Endothelial cell of umbilical vein (primary cell): ENCODE data around the gene MECP2. TPM values are rescaled to one million over a fixed set of nuclear protein-coding genes. Genes with fewer than 3 reads are reported as not detected.

Experiments used
- BruUV-seq: library from RNA; stranded (reverse); fragments of 400-500 nt; replicated peaks from 2 replicates; lab custom pipeline; 2021; lab: Mats Ljungman, UMichigan
- CTCF ChIA-PET: fragments of 300-600, 350-600 bp; sonication (Branson Sonifier 250); formaldehyde crosslinking; loops from one replicate; lab custom pipeline; 2021; ENCODE audit warnings: antibody characterized with exemption, inconsistent platforms; lab: Charles Lee
- POLR2A ChIA-PET: fragments of 300-600, 350-600 bp; sonication (Branson Sonifier 250); formaldehyde crosslinking; loops from one replicate; lab custom pipeline; 2021; ENCODE audit warnings: antibody characterized with exemption, inconsistent platforms; lab: Charles Lee
- DNase-seq: peaks from one replicate; pipeline ENCODE4 v3.0.0-alpha.2; 2011; ENCODE audit warnings: low read depth, low spot score
- FAIRE-seq: peaks from 2 replicates; lab custom pipeline; 2011; peaks lifted over from hg19 to GRCh38; lab: Jason Lieb, UNC
- H2AFZ ChIP-seq: 2 replicates; pipeline ENCODE4 v1.6.0; 2012; ENCODE audit warnings: low read depth, low read length, control low read depth, inconsistent platforms
- H3K27ac ChIP-seq: 2 replicates; pipeline ENCODE4 v1.5.1; 2011; ENCODE audit warnings: low read depth, mild to moderate bottlenecking, control low read depth, low read length, moderate library complexity; ENCODE audit not compliant: insufficient read depth
- H3K27me3 ChIP-seq, 2 experiments: 2 replicates each; pipeline versions ENCODE4 v1.6.0 to v1.6.1; 2011; ENCODE audit warnings: low read length in 2 of 2, mixed read lengths in 1 of 2; ENCODE audit not compliant: control insufficient read depth in 2 of 2, insufficient read depth in 2 of 2
- H3K36me3 ChIP-seq, 2 experiments: 2 replicates in 1 of 2; 3 replicates in 1 of 2; pipeline ENCODE4 v1.5.1; 2011; ENCODE audit warnings: low read length in 2 of 2, mild to moderate bottlenecking in 1 of 2, moderate library complexity in 1 of 2; ENCODE audit not compliant: control insufficient read depth in 2 of 2, insufficient read depth in 2 of 2; ENCODE audit errors: extremely low read depth in 1 of 2
- H3K4me1 ChIP-seq: 3 replicates; pipeline ENCODE4 v1.5.1; 2011; ENCODE audit warnings: mild to moderate bottlenecking, low read length; ENCODE audit not compliant: control insufficient read depth, insufficient read depth; ENCODE audit errors: extremely low read depth
- H3K4me2 ChIP-seq: 2 replicates; pipeline ENCODE4 v1.6.1; 2011; ENCODE audit warnings: low read length, control low read depth, mixed read lengths; ENCODE audit not compliant: insufficient read depth
- H3K4me3 ChIP-seq, 3 experiments: fragments of 200-600 bp in 1 of 3; sonication (generic), shearing (Covaris generic) in 1 of 3; replicated peaks in 1 of 3; 2 replicates each; pipeline ENCODE4 v1.5.1; 2011 to 2016; ENCODE audit warnings: control low read depth in 3 of 3, low read length in 3 of 3, mild to moderate bottlenecking in 2 of 3, inconsistent platforms in 1 of 3, low read depth in 1 of 3, moderate library complexity in 1 of 3; ENCODE audit not compliant: insufficient read depth in 1 of 3
- H3K79me2 ChIP-seq: 2 replicates; pipeline ENCODE4 v1.6.0; 2012; ENCODE audit warnings: low read length, inconsistent platforms; ENCODE audit not compliant: control insufficient read depth, insufficient read depth
- H3K9ac ChIP-seq: replicated peaks from 2 replicates; pipeline ENCODE3; 2011; ENCODE audit warnings: low read length, control low read depth; ENCODE audit not compliant: insufficient read depth; ENCODE audit errors: extremely low read depth
- H3K9me1 ChIP-seq: replicated peaks from 3 replicates; pipeline ENCODE4 v1.6.0; 2011; ENCODE audit warnings: mild to moderate bottlenecking, low read length; ENCODE audit not compliant: control insufficient read depth, insufficient read depth; ENCODE audit errors: extremely low read depth
- H3K9me3 ChIP-seq: replicated peaks from 2 replicates; pipeline ENCODE4 v1.5.1; 2012; ENCODE audit warnings: low read length, inconsistent platforms; ENCODE audit not compliant: control insufficient read depth, insufficient read depth
- H4K20me1 ChIP-seq: replicated peaks from 2 replicates; pipeline ENCODE3; 2011; ENCODE audit warnings: mild to moderate bottlenecking, low read length; ENCODE audit not compliant: control insufficient read depth, insufficient read depth; ENCODE audit errors: extremely low read depth
- CTCF ChIP-seq, 2 donors: IDR thresholded peaks; 1 replicate in 1 of 2; 2 replicates in 1 of 2; pipeline ENCODE4 v1.5.1; 2011; ENCODE audit warnings: low read length in 2 of 2, mild to moderate bottlenecking in 2 of 2, moderate library complexity in 2 of 2, control low read depth in 1 of 2, inconsistent platforms in 1 of 2, low read depth in 1 of 2; ENCODE audit not compliant: insufficient read depth in 1 of 2; ENCODE audit errors: extremely low read depth in 1 of 2
- EZH2 ChIP-seq: IDR thresholded peaks from 2 replicates; pipeline ENCODE4 v1.6.1; 2012; ENCODE audit warnings: borderline replicate concordance, low read depth, mild to moderate bottlenecking, moderate library complexity, low read length, inconsistent platforms; ENCODE audit not compliant: severe bottlenecking
- FOS ChIP-seq: IDR thresholded peaks from 2 replicates; pipeline ENCODE4 v1.6.1; 2011; ENCODE audit warnings: mild to moderate bottlenecking, low read length, moderate library complexity, borderline replicate concordance; ENCODE audit not compliant: insufficient read depth
- GATA2 ChIP-seq: IDR thresholded peaks from 2 replicates; pipeline ENCODE4 v1.7.0; 2011; ENCODE audit warnings: low read depth, mild to moderate bottlenecking, moderate library complexity, mixed read lengths, low read length; ENCODE audit not compliant: insufficient read length, insufficient read depth
- JUN ChIP-seq: IDR thresholded peaks from 2 replicates; pipeline ENCODE4 v1.6.1; 2011; ENCODE audit warnings: borderline replicate concordance, low read depth; ENCODE audit not compliant: insufficient read length, insufficient read depth
- MAX ChIP-seq: IDR thresholded peaks from 2 replicates; pipeline ENCODE4 v1.6.1; 2011; ENCODE audit not compliant: insufficient read depth, insufficient read length
- MYC ChIP-seq: IDR thresholded peaks from one replicate; pipeline ENCODE4 v1.6.1; 2011; ENCODE audit warnings: mild to moderate bottlenecking, low read depth, low read length
- POLR2A ChIP-seq: IDR thresholded peaks from 2 replicates; pipeline ENCODE4 v1.6.1; 2012; ENCODE audit warnings: low read depth, mild to moderate bottlenecking, control low read depth, low read length
- POLR2AphosphoS5 ChIP-seq: IDR thresholded peaks from 2 replicates; pipeline ENCODE4 v1.6.1; 2012; ENCODE audit warnings: low read depth, mild to moderate bottlenecking, control low read depth, low read length, moderate library complexity; ENCODE audit not compliant: insufficient read depth
- dilution Hi-C: fragments of 300-500 bp; cut with MboI; formaldehyde crosslinking; loops from one replicate; pipeline ENCODE4 v1.15.0; 2019; ENCODE audit warnings: low sequenced_read_pairs; ENCODE audit not compliant: extremely low pct_ligation_motif_present
- intact Hi-C: fragments of 100-400 bp; cut with micrococcal nuclease; formaldehyde crosslinking; loops from one replicate; pipeline ENCODE4 v1.10.0; 2022
- polyA plus RNA-seq, 4 experiments: library from polyadenylated mRNA; depleted of rRNA in 3 of 4; stranded (reverse) in 3 of 4; unstranded in 1 of 4; fragments of >200 nt; gene quantifications; 2 replicates each; pipeline versions ENCODE4 v1.2.1 to v1.2.3, GENCODE V29; 2011 to 2012; ENCODE audit warnings: missing spikeins in 1 of 4
- total RNA-seq: library from RNA; stranded (reverse); gene quantifications from 2 replicates; pipeline ENCODE4 v1.2.3, GENCODE V29; 2021

The MECP2 gene
- total and polyA plus RNA-seq, 2 donors (not counting 3 experiments of a cell fraction or from before 2014, with no cell fraction given), result 9.0 to 45.3 TPM

DNA sequence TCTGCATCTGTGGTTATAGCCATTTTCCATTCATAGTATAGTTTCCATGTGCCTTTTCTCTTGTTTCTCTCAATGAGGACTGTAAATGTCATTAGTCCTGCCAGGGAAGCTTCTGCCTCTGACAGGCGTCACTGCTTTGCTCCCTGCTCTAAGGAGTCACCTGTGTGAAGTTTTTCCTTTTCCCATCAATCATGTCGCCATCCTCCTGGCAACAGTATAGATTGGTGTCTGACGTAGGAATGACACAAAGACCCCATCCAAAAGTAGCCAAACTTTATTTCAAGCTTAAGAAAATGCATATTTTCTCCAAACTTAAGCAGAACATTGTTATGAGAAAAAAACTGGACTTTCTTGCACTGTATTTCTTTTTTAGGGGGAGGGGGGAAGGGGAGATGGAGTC, 23.1 kb upstream of the MECP2 start:
- H3K9me3 ChIP-seq, result no peaks in the 10 kb centered on the region
- intact Hi-C loops, result no loop called here
- no peaks in the 10 kb centered on the region for H3K27me3 ChIP-seq
- H3K27ac ChIP-seq, result no peak overlapping the region
- no peak overlapping the region for H3K4me3 ChIP-seq
- CTCF ChIA-PET, result no interaction called here
- no peak overlapping the region for H3K9ac ChIP-seq
- TF ChIP-seq GATA2, result no peak
- no peak for TF ChIP-seq MYC
- no peak for TF ChIP-seq MAX
- no peak for TF ChIP-seq EZH2
- no peak for TF ChIP-seq JUN
- TF ChIP-seq FOS, result no peak
- no peak for TF ChIP-seq POLR2A
- TF ChIP-seq POLR2AphosphoS5, result no peak
- TF ChIP-seq CTCF (IDR thresholded peaks at IDR 0.05; ENCODE audit: extremely low read depth in 1 of 2, insufficient read depth in 1 of 2, low read depth in 1 of 2, low read length in 2 of 2), result no peak
- no peak overlapping the region for H2AFZ ChIP-seq
- DNase-seq, result no peak
- H3K36me3 ChIP-seq, result no peaks in the 10 kb centered on the region
- POLR2A ChIA-PET, result no interaction called here
- no peaks in the 10 kb centered on the region for H3K79me2 ChIP-seq
- no peaks in the 10 kb centered on the region for H4K20me1 ChIP-seq
- BruUV-seq, result no TSS peak
- FAIRE-seq, result no peak
- dilution Hi-C loops, result no loop called here
- H3K9me1 ChIP-seq, result no peaks in the 10 kb centered on the region
- H3K4me1 ChIP-seq, result no peaks in the 10 kb centered on the region
- no peak overlapping the region for H3K4me2 ChIP-seq
